Stimulated activated CD4-positive, alpha-beta T cell treated with anti-CD3 and anti-CD28 coated beads, Interleukin-15, amount 100 ng/mL, for 1 hour (primary cell): ENCODE data around the gene B3GLCT.
"Not testable (repeated sequence)": the region's sequence is repeated elsewhere in the genome, so short reads cannot be mapped to it uniquely, and the experiment has no call there.

Experiments
- DNase-seq, 2 donors: peaks; one replicate each; pipeline ENCODE4 v3.0.0-alpha.2; 2020; ENCODE audit warnings: low read depth in 1 of 2, low spot score in 1 of 2

Gene B3GLCT

GRCh38 chr13:31184451-31184850, 15.3 kb upstream of the B3GLCT start:
- DNase-seq: no peak

- DNase-seq: no peak
These were observed 14.7 kb upstream of the B3GLCT start for GRCh38 chr13:31184981-31185645.

- no peak for DNase-seq
These were observed 8.0 kb upstream of the B3GLCT start for GRCh38 chr13:31191748-31192147.

- DNase-seq: no peak
These were observed 7.5 kb upstream of the B3GLCT start for GRCh38 chr13:31192306-31192705.

GRCh38 chr13:31195616-31196015, 4.2 kb upstream of the B3GLCT start:
- DNase-seq: no peak

- no peak for DNase-seq
These were observed 2.8 kb upstream of the B3GLCT start for GRCh38 chr13:31196992-31197391.

- DNase-seq: no peak
These were observed 1.3 kb upstream of the B3GLCT start for GRCh38 chr13:31198519-31198918.

GRCh38 chr13:31199527-31199848, 287 bp upstream of the B3GLCT start:
- no peak for DNase-seq

- DNase-seq: peak; percentile 16 to 18
These were observed 829 bp downstream of the B3GLCT start for GRCh38 chr13:31200637-31200971.

GRCh38 chr13:31201341-31202031, 1.7 kb downstream of the B3GLCT start:
- DNase-seq: no peak

- no peak for DNase-seq
These were observed 4.8 kb downstream of the B3GLCT start for GRCh38 chr13:31204592-31204991.

GRCh38 chr13:31207661-31208552, 8.1 kb downstream of the B3GLCT start:
- no peak for DNase-seq

GRCh38 chr13:31208559-31209122, 8.9 kb downstream of the B3GLCT start:
- DNase-seq: no peak

- DNase-seq: no peak
These were observed 9.5 kb downstream of the B3GLCT start for GRCh38 chr13:31209172-31209840.

- no peak for DNase-seq
These were observed 10.1 kb downstream of the B3GLCT start for GRCh38 chr13:31209841-31210210.

GRCh38 chr13:31213651-31214289, 14.0 kb downstream of the B3GLCT start:
- no peak for DNase-seq

GRCh38 chr13:31214435-31214834, 14.7 kb downstream of the B3GLCT start:
- DNase-seq: no peak

- not testable (repeated sequence) for DNase-seq
These were observed 17.1 kb downstream of the B3GLCT start for GRCh38 chr13:31216916-31217315.

- no peak for DNase-seq
These were observed 20.3 kb downstream of the B3GLCT start for GRCh38 chr13:31219909-31220598.

- DNase-seq: no peak
These were observed 21.3 kb downstream of the B3GLCT start for GRCh38 chr13:31221057-31221456.
